ENCODE data around the gene TRABD2A. TPM values are rescaled to one million over a fixed set of nuclear protein-coding genes. Genes with fewer than 3 reads are reported as not detected.

Gene TRABD2A
- total RNA-seq, 6 experiments from 2014 or later, result 0.20 to 2.4 (median 0.43) TPM; not detected in 1

GRCh38 chr2:84914334-84914733 is 33.5 kb upstream of the TRABD2A start:
- Histone ChIP-seq H3K36me3 (no peaks in the 10 kb centered on the region), H3K9me3 (no peaks in the 10 kb centered on the region), H3K27me3 (no peaks in the 10 kb centered on the region), H3K27ac (no peak overlapping the region), H3K4me1 (no peaks in the 10 kb centered on the region), H3K4me3 (no peak overlapping the region)
- ATAC-seq, result no peak
- WGBS (ENCODE audit: insufficient coverage, low coverage, low lambda C conversion rate, missing lambda C conversion rate), result 87% methylated on average over 6 of the region's 6 CpGs
- intact Hi-C loops (cut with DNase I), result no loop called here
- TF ChIP-seq POLR2A (IDR thresholded peaks at IDR 0.05) (no peak), CTCF (IDR thresholded peaks at IDR 0.05) (no peak)
- no peak for DNase-seq

GRCh38 chr2:84912984-84913383 is 32.1 kb upstream of the TRABD2A start:
- H3K4me1 ChIP-seq, result no peaks in the 10 kb centered on the region
- no peak for TF ChIP-seq POLR2A (IDR thresholded peaks at IDR 0.05)
- TF ChIP-seq CTCF (IDR thresholded peaks at IDR 0.05), result no peak
- no peak overlapping the region for H3K27ac ChIP-seq
- no peaks in the 10 kb centered on the region for H3K27me3 ChIP-seq
- 91% methylated on average over 4 of the region's 4 CpGs for WGBS (ENCODE audit: insufficient coverage, low coverage, low lambda C conversion rate, missing lambda C conversion rate)
- no peak overlapping the region for H3K4me3 ChIP-seq
- intact Hi-C loops (cut with DNase I), result no loop called here
- H3K36me3 ChIP-seq, result no peaks in the 10 kb centered on the region
- ATAC-seq (no peak), DNase-seq (no peak)
- no peaks in the 10 kb centered on the region for H3K9me3 ChIP-seq

GRCh38 chr2:84911135-84911678 is 30.3 kb upstream of the TRABD2A start:
- Histone ChIP-seq H3K36me3 (no peaks in the 10 kb centered on the region), H3K4me1 (no peaks in the 10 kb centered on the region), H3K27ac (no peak overlapping the region), H3K9me3 (no peaks in the 10 kb centered on the region), H3K4me3 (no peak overlapping the region), H3K27me3 (no peaks in the 10 kb centered on the region)
- no peak for TF ChIP-seq POLR2A (IDR thresholded peaks at IDR 0.05)
- DNase-seq, result no peak
- 90% methylated on average over 5 of the region's 5 CpGs for WGBS (ENCODE audit: insufficient coverage, low coverage, low lambda C conversion rate, missing lambda C conversion rate)
- intact Hi-C loops (cut with DNase I), result no loop called here
- no peak for ATAC-seq

GRCh38 chr2:84908948-84909713 is 28.2 kb upstream of the TRABD2A start:
- H3K4me3 ChIP-seq, result no peak overlapping the region
- TF ChIP-seq CTCF (IDR thresholded peaks at IDR 0.05) (no peak), POLR2A (IDR thresholded peaks at IDR 0.05) (no peak)
- no peak overlapping the region for H3K27ac ChIP-seq
- no peaks in the 10 kb centered on the region for H3K27me3 ChIP-seq
- H3K36me3 ChIP-seq, result no peaks in the 10 kb centered on the region
- H3K9me3 ChIP-seq, result no peaks in the 10 kb centered on the region
- 83% methylated on average over 1 of the region's 2 CpGs for WGBS (ENCODE audit: insufficient coverage, low coverage, low lambda C conversion rate, missing lambda C conversion rate)
- ATAC-seq (no peak), DNase-seq (no peak)
- H3K4me1 ChIP-seq, result no peaks in the 10 kb centered on the region
- intact Hi-C loops (cut with DNase I), result no loop called here
